ENCODE data around the gene REC8. TPM values are rescaled to one million over a fixed set of nuclear protein-coding genes. Genes with fewer than 3 reads are reported as not detected.

Gene REC8
- total and polyA plus RNA-seq, 2 of the 13 experiments (the other 11 are each of a cell fraction or from before 2014, with no cell fraction given) = 3.4 to 14.7 TPM

DNA sequence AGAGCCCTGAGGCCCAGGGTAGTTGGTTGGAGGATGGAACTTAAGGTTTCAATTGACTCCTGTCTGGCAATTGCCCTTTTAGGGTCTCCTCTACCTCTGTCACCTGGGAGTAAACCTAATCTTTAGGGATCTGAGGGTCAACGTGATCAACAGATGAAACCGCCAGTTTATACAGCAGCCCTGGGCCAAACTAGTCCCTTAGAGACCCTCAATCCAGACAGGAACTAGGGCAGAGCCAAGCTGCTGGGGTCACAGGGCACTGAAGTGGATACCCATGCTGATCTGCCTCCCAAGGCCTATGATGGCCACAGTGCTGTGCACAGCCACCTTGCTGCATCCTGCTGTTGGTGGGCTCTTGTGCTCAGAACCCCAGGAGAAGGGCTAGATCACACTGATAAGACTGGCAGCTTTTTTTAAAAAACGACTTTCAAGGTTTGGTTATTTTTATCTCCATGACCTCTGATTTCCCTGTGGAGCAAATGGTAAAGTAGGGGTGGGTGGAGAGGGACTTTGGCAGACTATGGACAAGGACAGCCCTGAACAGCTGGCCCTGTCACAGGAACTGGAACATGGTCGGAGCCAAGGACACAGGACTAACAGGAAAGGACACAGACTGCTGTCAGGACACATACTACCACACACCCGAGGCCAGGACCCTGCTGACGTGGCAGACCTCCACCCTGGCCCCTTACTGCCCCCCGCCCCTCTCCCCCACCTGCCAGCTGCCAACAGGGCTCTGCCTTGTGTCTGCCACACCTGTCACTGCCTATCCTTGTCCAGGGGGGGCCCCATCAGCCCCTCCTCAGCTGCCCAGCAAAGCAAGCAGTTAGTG is 40.9 kb upstream of the REC8 start:
- peaks cover 52% of the 10 kb centered on the region for H3K4me1 ChIP-seq (ENCODE audit: insufficient read depth, low read length)
- no peaks in the 10 kb centered on the region for H3K36me3 ChIP-seq (replicated peaks in 1 of 2; ENCODE audit: control insufficient read depth in 1 of 2, insufficient read depth in 2 of 2, low read length in 2 of 2)
- WGBS (ENCODE audit: low lambda C conversion rate) = 40% methylated on average over 7 of the region's 7 CpGs
- H2AFZ ChIP-seq (ENCODE audit: low read length) = no peak overlapping the region
- intact Hi-C loops (cut with micrococcal nuclease; ENCODE audit: unreplicated experiment) (no loop called here), in situ Hi-C loops (cut with HindIII; ENCODE audit: extremely low pct_ligation_motif_present, low pct_unique_long_range_greater_than_20kb) (loop anchor here (25.0 kb wide), 1 partner anchor 819 kb away; the partner anchor contains the start of genes BCL2L2, PABPN1 and PPP1R3E)
- H3K9me3 ChIP-seq (ENCODE audit: low read length) = no peaks in the 10 kb centered on the region
- H4K20me1 ChIP-seq (ENCODE audit: insufficient read depth, low read length) = no peaks in the 10 kb centered on the region
- H3K79me2 ChIP-seq (ENCODE audit: insufficient read depth, low read length) = no peaks in the 10 kb centered on the region
- peak; percentile 40 for FAIRE-seq
- no TSS peak for BruUV-seq (replicated peaks)
- peak overlapping the region; percentile 12 for H3K4me2 ChIP-seq (ENCODE audit: low read depth, low read length)
- CTCF ChIA-PET (ENCODE audit: low intra/inter-chr PET ratio, low total read pairs) = no interaction called here
- ATAC-seq = peak; percentile 55
- no peaks in the 10 kb centered on the region; a peak in 1 of 5 replicates for H3K27me3 ChIP-seq (ENCODE audit: control insufficient read depth in 1 of 2, insufficient read depth in 2 of 2, low read length in 2 of 2)
- H3K27ac ChIP-seq (ENCODE audit: extremely low read length, insufficient read depth, low read length) = peak overlapping the region; percentile 48
- POLR2A ChIA-PET = interaction anchor here (0.6 to 22.7 kb wide), 8 partner anchors 9 to 78 kb away, joined by 3 to 977 read pairs (median 10); partner anchors contain the start of genes DCAF11, EMC9, IPO4 and IRF9
- DNase-seq (ENCODE audit: low spot score) = peak; percentile 81
- peak overlapping the region; percentile 11 for H3K9ac ChIP-seq (ENCODE audit: insufficient read depth, low read depth, low read length)
- H3K4me3 ChIP-seq (replicated peaks in 1 of 3; ENCODE audit: insufficient read depth in 1 of 3, low read depth in 2 of 3, low read length in 3 of 3) = peak overlapping the region in 1 of 3 experiments; percentile 2; a peak in 1 of 6 replicates
- TF ChIP-seq, protein P1, sequence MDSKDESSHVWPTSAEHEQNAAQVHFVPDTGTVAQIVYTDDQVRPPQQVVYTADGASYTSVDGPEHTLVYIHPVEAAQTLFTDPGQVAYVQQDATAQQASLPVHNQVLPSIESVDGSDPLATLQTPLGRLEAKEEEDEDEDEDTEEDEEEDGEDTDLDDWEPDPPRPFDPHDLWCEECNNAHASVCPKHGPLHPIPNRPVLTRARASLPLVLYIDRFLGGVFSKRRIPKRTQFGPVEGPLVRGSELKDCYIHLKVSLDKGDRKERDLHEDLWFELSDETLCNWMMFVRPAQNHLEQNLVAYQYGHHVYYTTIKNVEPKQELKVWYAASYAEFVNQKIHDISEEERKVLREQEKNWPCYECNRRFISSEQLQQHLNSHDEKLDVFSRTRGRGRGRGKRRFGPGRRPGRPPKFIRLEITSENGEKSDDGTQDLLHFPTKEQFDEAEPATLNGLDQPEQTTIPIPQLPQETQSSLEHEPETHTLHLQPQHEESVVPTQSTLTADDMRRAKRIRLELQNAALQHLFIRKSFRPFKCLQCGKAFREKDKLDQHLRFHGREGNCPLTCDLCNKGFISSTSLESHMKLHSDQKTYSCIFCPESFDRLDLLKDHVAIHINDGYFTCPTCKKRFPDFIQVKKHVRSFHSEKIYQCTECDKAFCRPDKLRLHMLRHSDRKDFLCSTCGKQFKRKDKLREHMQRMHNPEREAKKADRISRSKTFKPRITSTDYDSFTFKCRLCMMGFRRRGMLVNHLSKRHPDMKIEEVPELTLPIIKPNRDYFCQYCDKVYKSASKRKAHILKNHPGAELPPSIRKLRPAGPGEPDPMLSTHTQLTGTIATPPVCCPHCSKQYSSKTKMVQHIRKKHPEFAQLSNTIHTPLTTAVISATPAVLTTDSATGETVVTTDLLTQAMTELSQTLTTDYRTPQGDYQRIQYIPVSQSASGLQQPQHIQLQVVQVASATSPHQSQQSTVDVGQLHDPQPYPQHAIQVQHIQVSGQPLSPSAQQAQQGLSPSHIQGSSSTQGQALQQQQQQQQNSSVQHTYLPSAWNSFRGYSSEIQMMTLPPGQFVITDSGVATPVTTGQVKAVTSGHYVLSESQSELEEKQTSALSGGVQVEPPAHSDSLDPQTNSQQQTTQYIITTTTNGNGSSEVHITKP (CRISPR knock-in tag; IDR thresholded peaks at IDR 0.05; ENCODE audit: low read depth) = peak; percentile 61; the same call in 1 of the 2 replicates
- TF ChIP-seq, protein P2, sequence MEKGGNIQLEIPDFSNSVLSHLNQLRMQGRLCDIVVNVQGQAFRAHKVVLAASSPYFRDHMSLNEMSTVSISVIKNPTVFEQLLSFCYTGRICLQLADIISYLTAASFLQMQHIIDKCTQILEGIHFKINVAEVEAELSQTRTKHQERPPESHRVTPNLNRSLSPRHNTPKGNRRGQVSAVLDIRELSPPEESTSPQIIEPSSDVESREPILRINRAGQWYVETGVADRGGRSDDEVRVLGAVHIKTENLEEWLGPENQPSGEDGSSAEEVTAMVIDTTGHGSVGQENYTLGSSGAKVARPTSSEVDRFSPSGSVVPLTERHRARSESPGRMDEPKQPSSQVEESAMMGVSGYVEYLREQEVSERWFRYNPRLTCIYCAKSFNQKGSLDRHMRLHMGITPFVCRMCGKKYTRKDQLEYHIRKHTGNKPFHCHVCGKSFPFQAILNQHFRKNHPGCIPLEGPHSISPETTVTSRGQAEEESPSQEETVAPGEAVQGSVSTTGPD (CRISPR knock-in tag; IDR thresholded peaks at IDR 0.05) = peak; percentile 94
- TF ChIP-seq ZNF773 (CRISPR knock-in tag; IDR thresholded peaks at IDR 0.05; ENCODE audit: borderline replicate concordance) (no peak), ZNF792 (CRISPR knock-in tag; IDR thresholded peaks at IDR 0.05) (peak; percentile 70; the same call in 1 of the 2 replicates), ZNF343 (CRISPR knock-in tag; IDR thresholded peaks at IDR 0.05) (no peak; the same call in 1 of the 2 replicates), HOXA7 (CRISPR knock-in tag; IDR thresholded peaks at IDR 0.05) (no peak), TCF7L2 (IDR thresholded peaks at IDR 0.05; ENCODE audit: low read depth, low read length) (no peak), YEATS2 (CRISPR knock-in tag; IDR thresholded peaks at IDR 0.05; ENCODE audit: borderline replicate concordance) (peak; percentile 33; the same call in 1 of the 2 replicates)
- TF ChIP-seq, protein P3, sequence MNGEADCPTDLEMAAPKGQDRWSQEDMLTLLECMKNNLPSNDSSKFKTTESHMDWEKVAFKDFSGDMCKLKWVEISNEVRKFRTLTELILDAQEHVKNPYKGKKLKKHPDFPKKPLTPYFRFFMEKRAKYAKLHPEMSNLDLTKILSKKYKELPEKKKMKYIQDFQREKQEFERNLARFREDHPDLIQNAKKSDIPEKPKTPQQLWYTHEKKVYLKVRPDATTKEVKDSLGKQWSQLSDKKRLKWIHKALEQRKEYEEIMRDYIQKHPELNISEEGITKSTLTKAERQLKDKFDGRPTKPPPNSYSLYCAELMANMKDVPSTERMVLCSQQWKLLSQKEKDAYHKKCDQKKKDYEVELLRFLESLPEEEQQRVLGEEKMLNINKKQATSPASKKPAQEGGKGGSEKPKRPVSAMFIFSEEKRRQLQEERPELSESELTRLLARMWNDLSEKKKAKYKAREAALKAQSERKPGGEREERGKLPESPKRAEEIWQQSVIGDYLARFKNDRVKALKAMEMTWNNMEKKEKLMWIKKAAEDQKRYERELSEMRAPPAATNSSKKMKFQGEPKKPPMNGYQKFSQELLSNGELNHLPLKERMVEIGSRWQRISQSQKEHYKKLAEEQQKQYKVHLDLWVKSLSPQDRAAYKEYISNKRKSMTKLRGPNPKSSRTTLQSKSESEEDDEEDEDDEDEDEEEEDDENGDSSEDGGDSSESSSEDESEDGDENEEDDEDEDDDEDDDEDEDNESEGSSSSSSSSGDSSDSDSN (CRISPR knock-in tag; IDR thresholded peaks at IDR 0.05) = peak; percentile 17; the same call in 1 of the 2 replicates
- TF ChIP-seq, protein P4, sequence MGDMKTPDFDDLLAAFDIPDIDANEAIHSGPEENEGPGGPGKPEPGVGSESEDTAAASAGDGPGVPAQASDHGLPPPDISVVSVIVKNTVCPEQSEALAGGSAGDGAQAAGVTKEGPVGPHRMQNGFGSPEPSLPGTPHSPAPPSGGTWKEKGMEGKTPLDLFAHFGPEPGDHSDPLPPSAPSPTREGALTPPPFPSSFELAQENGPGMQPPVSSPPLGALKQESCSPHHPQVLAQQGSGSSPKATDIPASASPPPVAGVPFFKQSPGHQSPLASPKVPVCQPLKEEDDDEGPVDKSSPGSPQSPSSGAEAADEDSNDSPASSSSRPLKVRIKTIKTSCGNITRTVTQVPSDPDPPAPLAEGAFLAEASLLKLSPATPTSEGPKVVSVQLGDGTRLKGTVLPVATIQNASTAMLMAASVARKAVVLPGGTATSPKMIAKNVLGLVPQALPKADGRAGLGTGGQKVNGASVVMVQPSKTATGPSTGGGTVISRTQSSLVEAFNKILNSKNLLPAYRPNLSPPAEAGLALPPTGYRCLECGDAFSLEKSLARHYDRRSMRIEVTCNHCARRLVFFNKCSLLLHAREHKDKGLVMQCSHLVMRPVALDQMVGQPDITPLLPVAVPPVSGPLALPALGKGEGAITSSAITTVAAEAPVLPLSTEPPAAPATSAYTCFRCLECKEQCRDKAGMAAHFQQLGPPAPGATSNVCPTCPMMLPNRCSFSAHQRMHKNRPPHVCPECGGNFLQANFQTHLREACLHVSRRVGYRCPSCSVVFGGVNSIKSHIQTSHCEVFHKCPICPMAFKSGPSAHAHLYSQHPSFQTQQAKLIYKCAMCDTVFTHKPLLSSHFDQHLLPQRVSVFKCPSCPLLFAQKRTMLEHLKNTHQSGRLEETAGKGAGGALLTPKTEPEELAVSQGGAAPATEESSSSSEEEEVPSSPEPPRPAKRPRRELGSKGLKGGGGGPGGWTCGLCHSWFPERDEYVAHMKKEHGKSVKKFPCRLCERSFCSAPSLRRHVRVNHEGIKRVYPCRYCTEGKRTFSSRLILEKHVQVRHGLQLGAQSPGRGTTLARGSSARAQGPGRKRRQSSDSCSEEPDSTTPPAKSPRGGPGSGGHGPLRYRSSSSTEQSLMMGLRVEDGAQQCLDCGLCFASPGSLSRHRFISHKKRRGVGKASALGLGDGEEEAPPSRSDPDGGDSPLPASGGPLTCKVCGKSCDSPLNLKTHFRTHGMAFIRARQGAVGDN (CRISPR knock-in tag; IDR thresholded peaks at IDR 0.05) = peak; percentile 85

All from HepG2 (cell line).